CD4-positive, alpha-beta T cell treated with Interleukin-4 for 4 hours (primary cell): ENCODE results near the gene LRRN4.

Experiments used
- DNase-seq: peaks from one replicate; pipeline ENCODE4 v3.0.0-alpha.2; 2020

The LRRN4 gene

DNA sequence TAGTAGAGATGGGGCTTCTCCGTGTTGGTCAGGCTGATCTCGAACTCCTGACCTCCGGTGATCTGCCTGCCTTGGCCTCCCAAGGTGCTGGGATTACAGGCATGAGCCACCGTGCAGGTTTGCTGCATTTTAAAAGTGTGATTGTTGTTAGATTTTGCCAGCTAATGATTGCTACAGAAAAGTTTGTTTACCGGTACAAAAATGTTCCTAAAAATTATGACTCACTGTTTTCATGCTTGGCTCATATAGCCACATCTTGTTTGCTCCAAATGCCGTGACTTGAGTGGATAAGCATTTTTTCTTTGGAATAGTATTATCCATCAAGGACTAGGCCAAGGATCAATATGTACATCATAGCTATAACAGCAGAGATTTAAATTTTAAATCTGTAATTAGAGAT, 24.3 kb downstream of the LRRN4 start:
- DNase-seq = no peak

DNA sequence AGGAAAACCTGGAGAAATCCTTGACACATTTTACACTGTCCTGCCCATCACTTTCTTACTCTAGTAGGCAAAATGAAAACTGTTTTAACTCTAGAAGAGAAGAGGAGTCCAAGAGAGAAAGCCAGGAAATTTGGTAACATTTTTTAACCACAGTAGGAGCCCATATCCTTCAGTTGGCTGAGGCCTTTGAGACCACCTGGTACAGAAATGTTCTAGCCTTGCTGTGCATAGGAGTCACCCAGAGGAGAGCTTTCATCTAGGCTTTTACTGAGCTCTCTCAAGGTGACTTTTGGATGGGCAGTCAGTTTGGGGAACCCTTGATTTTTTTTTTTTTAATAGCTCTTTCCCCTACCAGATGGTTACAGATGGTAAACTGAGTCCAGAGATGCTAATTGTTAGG, 25.0 kb downstream of the LRRN4 start:
- DNase-seq = no peak

DNA sequence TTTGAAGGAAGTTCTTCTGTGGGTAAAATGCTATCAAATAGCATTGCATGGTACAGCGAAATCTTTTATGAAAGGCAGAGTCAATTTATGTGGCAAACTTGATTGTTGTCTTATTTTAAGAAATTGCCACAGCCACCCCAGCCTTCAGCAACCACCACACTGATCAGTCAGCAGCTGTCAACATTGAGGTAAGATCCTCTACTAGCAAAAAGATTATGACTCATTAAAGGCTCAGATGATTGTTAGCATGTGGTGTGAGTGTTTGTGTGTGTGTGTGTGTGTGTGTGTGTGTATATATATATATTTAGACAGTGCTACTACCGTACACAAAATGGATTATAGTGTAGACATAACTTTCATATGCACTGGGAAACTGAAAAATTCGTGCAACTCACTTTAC, 27.8 kb downstream of the LRRN4 start:
- peak; percentile 31 for DNase-seq

DNA sequence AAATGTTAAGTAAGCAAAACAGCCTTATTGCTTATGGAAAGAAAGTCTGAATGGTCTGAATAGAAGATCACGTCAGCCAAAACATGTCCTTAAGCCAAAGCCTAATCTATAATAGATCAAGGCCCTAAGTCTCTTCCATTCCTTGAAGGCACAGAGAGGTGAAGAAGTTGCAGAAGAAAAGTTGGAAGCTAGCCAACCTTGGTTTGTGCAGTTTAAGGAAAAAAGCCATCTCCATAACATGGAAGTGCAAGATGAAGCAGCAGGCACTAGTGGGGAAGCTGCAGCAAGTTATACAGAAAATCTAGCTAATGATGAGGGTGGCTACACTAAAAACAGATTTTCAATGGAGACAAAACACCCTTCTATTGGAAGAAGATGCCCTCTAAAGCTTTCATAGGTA, 29.1 kb downstream of the LRRN4 start:
- DNase-seq = no peak

DNA sequence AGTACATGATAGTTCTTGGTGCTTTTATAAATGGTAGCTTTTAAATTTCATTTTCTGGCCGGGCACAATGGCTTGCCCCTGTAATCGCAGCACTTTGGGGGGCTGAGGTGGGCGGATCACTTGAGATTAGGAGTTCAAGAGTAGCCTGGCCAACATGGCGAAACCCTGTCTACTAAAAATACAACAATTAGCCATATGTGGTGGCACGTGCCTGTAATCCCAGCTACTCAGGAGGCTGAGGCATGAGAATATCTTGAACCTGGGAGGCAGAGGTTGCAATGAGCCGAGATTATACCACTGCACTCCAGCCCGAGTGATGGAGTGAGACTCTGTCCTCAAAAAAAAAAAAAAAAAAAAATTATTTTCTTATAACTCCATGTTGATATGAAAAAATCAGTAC, 36.0 kb downstream of the LRRN4 start:
- DNase-seq = no peak

DNA sequence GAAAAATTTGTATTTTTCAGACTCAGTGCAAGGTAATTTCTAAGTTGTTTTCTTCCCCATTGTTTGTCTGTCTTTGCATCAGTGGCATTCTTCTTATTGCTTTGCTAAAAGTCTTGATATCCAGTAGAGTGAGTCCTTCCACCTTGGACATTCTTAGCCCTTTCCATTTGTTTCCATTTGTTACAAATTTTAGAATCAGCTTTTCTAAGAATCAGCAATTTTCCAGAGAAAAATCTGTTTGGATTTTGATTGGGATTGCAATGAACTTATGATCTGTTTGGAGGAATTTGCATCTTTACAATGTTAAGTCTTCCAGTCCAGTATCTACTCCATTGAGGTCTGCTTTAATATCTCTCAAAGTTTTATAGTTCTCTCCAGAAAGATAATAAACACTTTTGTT, 36.4 kb downstream of the LRRN4 start:
- DNase-seq = no peak

DNA sequence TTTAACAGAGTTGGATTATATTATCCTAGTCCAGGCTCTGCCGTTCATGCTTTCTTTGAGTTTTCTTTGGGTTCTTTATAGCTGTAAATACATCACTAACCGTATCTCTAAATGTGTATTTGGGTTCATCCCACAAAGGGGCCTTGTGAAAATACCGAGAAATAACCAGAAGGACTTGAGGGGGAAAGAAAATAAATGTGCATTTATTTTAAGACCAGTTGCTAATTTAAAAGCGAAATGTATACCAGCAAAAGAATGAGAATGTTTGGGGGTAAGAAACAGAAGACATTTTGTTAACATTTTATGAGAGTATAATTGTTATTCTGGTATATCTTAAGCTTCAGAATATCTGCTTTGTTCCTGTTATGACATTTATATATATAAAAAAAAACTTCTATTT, 38.9 kb downstream of the LRRN4 start:
- no peak for DNase-seq

DNA sequence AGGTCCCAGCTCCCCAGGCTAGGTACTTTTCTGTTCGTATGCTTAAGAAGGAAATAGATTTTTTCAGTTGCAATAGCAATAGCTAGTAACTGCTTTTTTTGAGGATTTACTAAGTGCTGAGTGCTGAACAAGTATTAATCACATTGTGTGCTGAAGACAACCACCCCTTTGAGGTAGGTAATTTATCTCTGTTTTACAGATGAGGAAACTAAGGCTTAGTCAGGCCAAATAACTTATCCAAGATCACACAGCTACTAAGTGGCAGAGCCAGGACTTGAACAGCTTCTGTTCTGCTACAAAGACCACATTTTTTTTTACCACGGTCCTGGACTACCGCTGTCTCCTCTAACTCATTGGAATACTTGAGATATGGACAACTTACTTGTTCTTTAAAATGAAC, 39.8 kb downstream of the LRRN4 start:
- DNase-seq = no peak

DNA sequence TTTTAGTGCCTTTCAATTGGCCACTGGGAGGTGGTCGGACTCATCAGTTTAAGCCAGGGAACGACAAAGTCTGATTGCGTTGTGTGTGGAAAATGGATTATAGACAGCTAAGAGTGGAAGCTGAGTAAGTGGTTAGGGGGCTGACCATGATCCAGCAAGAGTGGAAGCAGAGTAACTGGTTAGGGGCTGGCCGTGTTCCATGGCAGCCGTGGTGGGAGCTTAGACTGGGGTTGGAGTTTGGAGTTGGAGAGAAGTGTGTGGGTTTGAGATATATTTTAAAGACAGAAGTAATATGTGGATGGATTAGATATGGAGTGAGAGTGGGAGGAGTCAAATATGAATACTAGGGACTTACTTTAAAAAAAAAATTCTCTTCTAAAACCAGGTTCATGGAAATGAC, 41.7 kb downstream of the LRRN4 start:
- DNase-seq = no peak

DNA sequence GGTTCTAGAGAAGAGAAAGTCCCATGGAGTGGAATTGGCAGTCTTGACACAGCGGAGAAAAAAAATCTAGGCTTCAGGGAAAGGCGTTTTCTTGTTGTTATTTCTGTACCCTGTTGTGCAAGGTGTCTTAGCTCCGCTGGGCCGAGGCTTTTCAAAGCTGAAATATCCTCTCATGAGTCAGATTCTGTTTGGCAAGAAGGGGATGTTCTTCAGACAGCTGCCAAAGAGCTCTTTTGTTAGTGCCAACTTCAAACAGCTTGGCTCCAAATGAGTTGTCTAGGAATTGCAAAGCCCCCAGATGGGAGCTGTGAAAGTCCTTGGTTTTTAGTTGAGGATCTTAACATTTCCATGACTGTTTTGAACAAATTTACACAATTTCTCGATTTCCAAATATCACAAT, 45.6 kb downstream of the LRRN4 start:
- DNase-seq = no peak

DNA sequence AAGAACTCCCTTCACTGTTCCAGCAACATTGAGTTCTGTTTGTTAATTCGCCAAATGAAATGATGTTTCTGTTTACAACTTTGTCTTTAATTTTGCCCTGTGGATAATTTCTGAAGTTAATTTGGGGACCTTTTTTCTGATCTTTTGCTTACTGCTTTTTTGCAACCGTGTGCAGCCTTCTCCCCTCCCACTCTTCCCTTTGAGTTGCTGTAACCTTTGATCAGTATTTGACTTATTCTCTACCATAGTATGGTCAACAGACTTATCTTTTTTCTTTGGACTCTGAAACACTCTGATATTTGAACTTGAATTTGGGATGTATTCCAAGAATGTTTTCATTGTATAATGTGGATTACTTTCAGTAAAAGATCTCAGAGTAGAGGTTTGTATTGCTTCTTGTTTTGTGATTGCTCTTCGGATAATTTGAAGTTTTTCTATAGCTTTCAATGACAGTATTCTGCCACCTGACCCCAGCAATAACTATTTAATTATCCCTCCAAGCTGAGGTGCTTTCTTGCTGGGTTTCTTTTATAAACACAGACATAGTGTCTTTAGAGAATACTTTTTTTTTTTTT, 46.2 kb downstream of the LRRN4 start:
- DNase-seq = no peak

DNA sequence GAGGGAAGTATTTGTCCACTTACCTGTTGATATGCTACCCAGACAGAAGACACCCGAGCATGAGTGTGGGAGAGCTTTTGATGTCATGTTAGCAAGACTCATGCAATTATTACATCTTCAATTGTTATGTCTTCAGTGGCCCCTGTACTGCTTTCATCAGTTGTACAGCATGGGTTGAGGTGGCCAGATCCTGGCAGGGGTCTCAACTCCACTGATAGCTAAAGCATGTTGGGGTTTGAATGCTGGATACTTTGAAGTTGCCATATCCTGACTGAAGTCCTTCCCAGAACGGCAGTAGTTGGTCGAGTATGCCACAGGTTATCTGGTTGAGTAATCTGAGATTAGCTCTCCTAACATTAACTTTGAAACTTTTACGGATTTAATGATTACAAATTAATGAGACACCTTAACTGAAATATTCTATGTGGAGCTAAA, 46.7 kb downstream of the LRRN4 start:
- DNase-seq = no peak

DNA sequence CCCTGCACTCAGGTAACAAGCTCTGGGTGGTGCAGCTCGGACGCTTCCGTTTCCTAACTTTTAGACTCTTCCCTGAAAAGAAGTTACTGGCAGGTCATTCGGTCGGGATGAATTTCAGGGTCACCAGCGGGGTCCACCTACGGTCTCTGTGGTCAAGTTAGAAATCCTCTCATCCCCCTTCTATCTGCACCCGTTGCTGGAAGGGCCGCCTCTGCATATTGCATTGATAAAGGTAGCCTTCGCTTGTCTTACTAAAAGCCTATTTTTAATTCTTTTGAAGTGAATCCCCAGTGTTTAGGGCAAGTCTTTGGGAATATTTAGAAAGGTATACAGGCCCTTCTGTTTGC, 47.3 kb downstream of the LRRN4 start:
- DNase-seq = no peak

DNA sequence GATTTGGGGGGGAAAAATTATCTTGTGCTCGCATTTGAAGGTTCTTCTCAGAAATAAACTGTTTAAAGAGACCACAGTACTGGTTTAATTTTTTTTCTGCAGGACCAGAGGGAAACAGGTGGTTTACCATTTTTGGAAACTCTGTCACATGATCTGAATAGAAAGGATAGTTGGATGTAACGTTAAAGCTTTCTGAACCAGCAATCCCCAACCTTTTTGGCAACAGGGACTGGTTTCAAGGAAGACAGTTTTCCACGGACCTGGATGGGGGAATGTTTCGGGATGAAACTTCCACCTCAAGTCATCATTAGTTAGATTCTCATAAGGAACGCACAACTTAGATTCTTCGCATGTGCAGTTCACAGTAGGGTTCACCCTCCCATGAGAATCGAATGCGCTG, 53.0 kb downstream of the LRRN4 start:
- no peak for DNase-seq

DNA sequence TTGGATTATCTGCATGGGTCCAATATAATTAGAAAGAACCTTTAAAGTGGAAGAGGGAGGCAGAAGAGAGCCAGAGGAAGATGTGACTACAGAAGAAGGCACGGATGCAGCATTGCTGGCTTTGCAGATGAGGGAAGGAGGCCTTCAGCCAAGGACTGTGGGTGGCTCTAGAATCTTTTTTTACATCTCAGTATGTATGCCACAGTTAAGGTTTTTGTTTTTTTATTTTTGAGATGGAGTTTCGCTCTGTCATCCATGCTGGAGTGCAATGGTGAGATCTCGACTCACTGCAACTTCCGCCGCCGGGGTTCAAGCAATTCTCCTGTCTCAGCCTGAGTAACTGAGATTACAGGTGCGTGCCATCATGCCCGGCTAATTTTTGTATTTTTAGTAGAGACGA, 54.1 kb downstream of the LRRN4 start:
- no peak for DNase-seq

DNA sequence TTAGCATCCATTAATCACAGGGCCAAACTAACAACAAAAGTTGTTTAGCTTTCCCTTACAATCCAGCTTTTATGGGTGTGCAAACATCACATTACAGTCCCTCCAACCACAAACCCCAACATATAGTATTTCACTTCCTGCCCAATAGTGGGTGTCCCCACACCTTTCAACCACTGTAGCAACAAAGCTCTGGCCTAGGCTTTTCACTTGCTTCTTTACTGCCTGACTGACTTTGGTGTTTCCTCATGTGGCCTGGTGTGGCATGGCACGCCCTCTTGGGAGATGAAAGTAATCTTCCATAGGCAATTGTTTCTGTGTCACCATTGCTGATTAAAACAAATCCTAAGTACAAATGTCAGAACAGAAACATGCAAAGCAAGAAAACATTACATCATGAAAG, 57.1 kb downstream of the LRRN4 start:
- peak; percentile 72 for DNase-seq

DNA sequence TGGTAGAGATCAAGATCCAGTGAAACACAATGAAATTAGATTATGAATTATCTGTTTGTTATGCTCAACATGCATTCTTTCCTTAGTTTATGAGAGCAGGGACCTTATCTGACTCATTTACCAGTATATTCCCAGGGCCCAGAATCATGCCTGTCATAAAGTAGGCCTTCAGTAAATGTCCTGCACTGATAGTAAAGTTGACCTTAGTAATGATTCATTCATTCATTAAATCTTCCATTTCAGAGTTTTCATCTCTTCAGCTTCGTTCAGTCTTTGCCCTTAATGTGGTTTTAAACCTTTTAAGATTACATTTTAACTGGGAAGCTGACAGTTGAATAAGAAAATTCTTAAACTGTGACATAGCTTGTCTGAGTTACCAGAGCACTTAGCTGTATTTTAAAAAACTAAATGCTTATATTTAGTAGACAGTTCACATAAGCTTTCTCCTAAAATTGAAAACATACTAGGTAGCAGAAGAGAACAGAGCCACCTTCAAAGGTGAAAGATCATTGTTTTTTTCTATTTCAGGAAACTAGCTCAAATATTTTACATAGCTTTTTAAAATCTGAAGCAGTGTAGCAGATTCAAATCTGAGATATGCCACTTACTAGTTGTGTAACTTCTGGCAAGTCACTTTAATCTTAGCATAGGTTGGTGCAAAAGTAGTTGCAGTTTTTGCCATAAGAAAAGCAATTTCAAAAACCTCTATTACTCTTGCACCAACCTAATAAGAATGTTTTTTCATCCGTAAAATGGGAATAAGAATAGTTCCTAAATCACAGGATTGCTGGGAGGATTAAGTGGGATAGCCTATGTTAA, 62.0 kb downstream of the LRRN4 start:
- no peak for DNase-seq

DNA sequence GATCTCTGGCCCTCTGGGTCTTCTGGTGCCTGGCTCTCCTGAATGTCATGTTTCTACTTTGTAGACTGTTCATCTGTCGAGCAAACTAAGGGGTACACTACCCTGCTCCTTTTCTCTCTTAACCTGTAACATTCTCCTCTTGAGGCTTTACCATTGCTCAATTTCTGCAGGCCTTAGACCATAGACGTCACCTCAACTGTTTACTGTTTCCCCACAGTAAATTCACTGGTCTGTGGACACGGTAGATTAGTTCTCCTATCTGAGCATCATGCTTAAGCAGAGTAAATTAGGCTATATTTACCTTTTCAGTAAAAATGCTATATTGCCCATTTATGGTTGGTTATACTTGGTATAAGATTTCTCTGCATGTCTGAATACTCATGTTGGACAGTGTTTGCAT, 62.9 kb downstream of the LRRN4 start:
- DNase-seq = no peak
